Osteoblast (primary cell): Measurements from ENCODE around the gene DRC3. TPM values are rescaled to one million over a fixed set of nuclear protein-coding genes. Genes with fewer than 3 reads are reported as not detected.

ENCODE experiments used
- DNase-seq: peaks from one replicate; pipeline ENCODE4 v3.0.0; 2011; ENCODE audit warnings: low spot score, mixed read lengths; ENCODE audit not compliant: insufficient read length; ENCODE audit errors: missing footprints
- H2AFZ ChIP-seq: 2 replicates; pipeline ENCODE4 v1.6.0; 2011; ENCODE audit warnings: mild to moderate bottlenecking, low read length
- H3K27ac ChIP-seq: 2 replicates; pipeline ENCODE4 v1.5.1; 2011; ENCODE audit warnings: mild to moderate bottlenecking, low read depth, low read length, moderate library complexity
- H3K27me3 ChIP-seq: 2 replicates; pipeline ENCODE4 v1.6.0; 2012; ENCODE audit warnings: mild to moderate bottlenecking, control low read depth, inconsistent platforms, low read length, moderate library complexity; ENCODE audit not compliant: insufficient read depth
- H3K36me3 ChIP-seq: 2 replicates; pipeline ENCODE4 v1.5.1; 2011; ENCODE audit warnings: mild to moderate bottlenecking, low read length, control low read depth, moderate library complexity; ENCODE audit not compliant: insufficient read depth
- H3K4me1 ChIP-seq: 2 replicates; pipeline ENCODE4 v1.5.1; 2011; ENCODE audit warnings: mild to moderate bottlenecking, low read length, control low read depth, moderate library complexity; ENCODE audit not compliant: insufficient read depth
- H3K4me2 ChIP-seq: 2 replicates; pipeline ENCODE4 v1.6.0; 2011; ENCODE audit warnings: mild to moderate bottlenecking, low read length; ENCODE audit not compliant: insufficient read depth
- H3K4me3 ChIP-seq: fragments of 200-600 bp; sonication (generic); 3 replicates; pipeline ENCODE4 v1.5.1; 2012; ENCODE audit warnings: mild to moderate bottlenecking, low read length, inconsistent platforms; ENCODE audit not compliant: insufficient read depth
- H3K79me2 ChIP-seq: 2 replicates; pipeline ENCODE4 v1.6.0; 2012; ENCODE audit warnings: mild to moderate bottlenecking, low read length, control low read depth, inconsistent platforms; ENCODE audit not compliant: insufficient read depth
- H3K9me3 ChIP-seq: 2 replicates; pipeline ENCODE4 v1.5.1; 2011; ENCODE audit warnings: low read depth, low read length, control low read depth
- H4K20me1 ChIP-seq: 2 replicates; pipeline ENCODE4 v1.6.0; 2012; ENCODE audit warnings: mild to moderate bottlenecking, low read length, control low read depth; ENCODE audit not compliant: insufficient read depth
- CTCF ChIP-seq: IDR thresholded peaks from 2 replicates; pipeline ENCODE4 v1.5.1; 2011; ENCODE audit warnings: mild to moderate bottlenecking, low read depth, low read length, moderate library complexity; ENCODE audit errors: extremely low read depth
- total RNA-seq: library from RNA; depleted of rRNA; stranded (reverse); fragments of >200 nt; gene quantifications from 2 replicates; pipeline ENCODE4 v1.2.3, GENCODE V29; 2012

DRC3 gene
- total RNA-seq: 1.8 and 2.9 TPM in 2 replicates

- Histone ChIP-seq H3K4me2 (peak within 1 kb of the TSS; percentile 90), H3K36me3 (no peaks in the 10 kb centered on the region), H3K9me3 (no peaks in the 10 kb centered on the region), H3K27ac (peak within 1 kb of the TSS; percentile 78), H3K79me2 (peaks cover 48% of the 10 kb centered on the region), H3K4me1 (peaks cover 17% of the 10 kb centered on the region), H3K27me3 (no peaks in the 10 kb centered on the region), H4K20me1 (peaks cover 31% of the 10 kb centered on the region), H2AFZ (peak within 1 kb of the TSS; percentile 91), H3K4me3 (peak within 1 kb of the TSS; percentile 86)
- peak; percentile 99 for DNase-seq
- TF ChIP-seq CTCF: no peak
Observed at GRCh38 chr17:17972126-17972951, at the start of gene DRC3, which contains the start of gene TOM1L2. Gene DRC3 (plus strand): TSS chr17:17972862. CDS start chr17:17977599, 4,737 bp downstream. Gene TOM1L2 (minus strand): TSS chr17:17972400. CDS start chr17:17972313, 87 bp downstream.

- no peak for TF ChIP-seq CTCF
- Histone ChIP-seq H3K79me2 (peaks cover 68% of the 10 kb centered on the region), H3K4me2 (peak overlapping the region; percentile 7), H3K4me3 (no peak overlapping the region), H3K27ac (peak overlapping the region; percentile 42), H3K27me3 (no peaks in the 10 kb centered on the region), H4K20me1 (no peaks in the 10 kb centered on the region), H2AFZ (no peak overlapping the region), H3K36me3 (no peaks in the 10 kb centered on the region), H3K9me3 (no peaks in the 10 kb centered on the region), H3K4me1 (peaks cover 66% of the 10 kb centered on the region)
- DNase-seq: no peak
Observed at GRCh38 chr17:17924131-17924856, 48.4 kb upstream of the DRC3 start.

GRCh38 chr17:17924857-17925250, 47.8 kb upstream of the DRC3 start:
- no peaks in the 10 kb centered on the region for H3K9me3 ChIP-seq
- H3K4me3 ChIP-seq: no peak overlapping the region
- H3K4me2 ChIP-seq: no peak overlapping the region
- DNase-seq: no peak
- peaks cover 63% of the 10 kb centered on the region for H3K79me2 ChIP-seq
- H4K20me1 ChIP-seq: no peaks in the 10 kb centered on the region
- TF ChIP-seq CTCF: no peak
- H3K36me3 ChIP-seq: no peaks in the 10 kb centered on the region
- no peak overlapping the region for H2AFZ ChIP-seq
- H3K27ac ChIP-seq: peak overlapping the region; percentile 42
- peaks cover 66% of the 10 kb centered on the region for H3K4me1 ChIP-seq
- no peaks in the 10 kb centered on the region for H3K27me3 ChIP-seq

GRCh38 chr17:17926036-17926435, 46.6 kb upstream of the DRC3 start:
- H3K4me1 ChIP-seq: peaks cover 66% of the 10 kb centered on the region
- H3K36me3 ChIP-seq: no peaks in the 10 kb centered on the region
- H3K4me3 ChIP-seq: no peak overlapping the region
- H3K27me3 ChIP-seq: no peaks in the 10 kb centered on the region
- H3K79me2 ChIP-seq: peaks cover 68% of the 10 kb centered on the region
- H4K20me1 ChIP-seq: no peaks in the 10 kb centered on the region
- H3K9me3 ChIP-seq: no peaks in the 10 kb centered on the region
- no peak overlapping the region for H2AFZ ChIP-seq
- no peak for TF ChIP-seq CTCF
- no peak for DNase-seq
- no peak overlapping the region for H3K4me2 ChIP-seq
- no peak overlapping the region for H3K27ac ChIP-seq
